ENCODE data around the gene INA.

- TF ChIP-seq POLR2AphosphoS5 (IDR thresholded peaks at IDR 0.05): no peak
- TF ChIP-seq, protein P1, sequence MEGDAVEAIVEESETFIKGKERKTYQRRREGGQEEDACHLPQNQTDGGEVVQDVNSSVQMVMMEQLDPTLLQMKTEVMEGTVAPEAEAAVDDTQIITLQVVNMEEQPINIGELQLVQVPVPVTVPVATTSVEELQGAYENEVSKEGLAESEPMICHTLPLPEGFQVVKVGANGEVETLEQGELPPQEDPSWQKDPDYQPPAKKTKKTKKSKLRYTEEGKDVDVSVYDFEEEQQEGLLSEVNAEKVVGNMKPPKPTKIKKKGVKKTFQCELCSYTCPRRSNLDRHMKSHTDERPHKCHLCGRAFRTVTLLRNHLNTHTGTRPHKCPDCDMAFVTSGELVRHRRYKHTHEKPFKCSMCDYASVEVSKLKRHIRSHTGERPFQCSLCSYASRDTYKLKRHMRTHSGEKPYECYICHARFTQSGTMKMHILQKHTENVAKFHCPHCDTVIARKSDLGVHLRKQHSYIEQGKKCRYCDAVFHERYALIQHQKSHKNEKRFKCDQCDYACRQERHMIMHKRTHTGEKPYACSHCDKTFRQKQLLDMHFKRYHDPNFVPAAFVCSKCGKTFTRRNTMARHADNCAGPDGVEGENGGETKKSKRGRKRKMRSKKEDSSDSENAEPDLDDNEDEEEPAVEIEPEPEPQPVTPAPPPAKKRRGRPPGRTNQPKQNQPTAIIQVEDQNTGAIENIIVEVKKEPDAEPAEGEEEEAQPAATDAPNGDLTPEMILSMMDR (IDR thresholded peaks at IDR 0.05): no peak
Observed at GRCh38 chr10:103276251-103276895, 565 bp upstream of the INA start.

All from breast epithelium (tissue), 3 donors.